BE2C (cell line): ENCODE results near the gene CILP2.
A peak's percentile ranks its signal among the peaks of the same experiment; 100 is the strongest.

Experiments
- DNase-seq: peaks from one replicate; pipeline ENCODE4 v3.0.0-alpha.2; 2020
- H3K27me3 ChIP-seq: fragments of 250-450 bp; sonication (Bioruptor Pico); 2 replicates; pipeline ENCODE4 v1.5.1; 2020; ENCODE audit warnings: mild to moderate bottlenecking
- H3K36me3 ChIP-seq: fragments of 250-450 bp; sonication (Bioruptor Pico); 2 replicates; pipeline ENCODE4 v1.5.1; 2020; ENCODE audit warnings: mild to moderate bottlenecking
- H3K4me1 ChIP-seq: fragments of 250-450 bp; sonication (Bioruptor Pico); 2 replicates; pipeline ENCODE4 v1.5.1; 2020
- H3K4me3 ChIP-seq: 2 replicates; pipeline ENCODE4 v1.5.1; 2011; ENCODE audit warnings: low read depth, low read length
- H3K9me3 ChIP-seq: fragments of 250-450 bp; sonication (Bioruptor Pico); 2 replicates; pipeline ENCODE4 v1.5.1; 2020
- TF ChIP-seq, protein P1 (sequence below): IDR thresholded peaks from 2 replicates; pipeline ENCODE4 v1.5.1; 2012; ENCODE audit warnings: mild to moderate bottlenecking, low read depth, low read length

Gene CILP2

DNA sequence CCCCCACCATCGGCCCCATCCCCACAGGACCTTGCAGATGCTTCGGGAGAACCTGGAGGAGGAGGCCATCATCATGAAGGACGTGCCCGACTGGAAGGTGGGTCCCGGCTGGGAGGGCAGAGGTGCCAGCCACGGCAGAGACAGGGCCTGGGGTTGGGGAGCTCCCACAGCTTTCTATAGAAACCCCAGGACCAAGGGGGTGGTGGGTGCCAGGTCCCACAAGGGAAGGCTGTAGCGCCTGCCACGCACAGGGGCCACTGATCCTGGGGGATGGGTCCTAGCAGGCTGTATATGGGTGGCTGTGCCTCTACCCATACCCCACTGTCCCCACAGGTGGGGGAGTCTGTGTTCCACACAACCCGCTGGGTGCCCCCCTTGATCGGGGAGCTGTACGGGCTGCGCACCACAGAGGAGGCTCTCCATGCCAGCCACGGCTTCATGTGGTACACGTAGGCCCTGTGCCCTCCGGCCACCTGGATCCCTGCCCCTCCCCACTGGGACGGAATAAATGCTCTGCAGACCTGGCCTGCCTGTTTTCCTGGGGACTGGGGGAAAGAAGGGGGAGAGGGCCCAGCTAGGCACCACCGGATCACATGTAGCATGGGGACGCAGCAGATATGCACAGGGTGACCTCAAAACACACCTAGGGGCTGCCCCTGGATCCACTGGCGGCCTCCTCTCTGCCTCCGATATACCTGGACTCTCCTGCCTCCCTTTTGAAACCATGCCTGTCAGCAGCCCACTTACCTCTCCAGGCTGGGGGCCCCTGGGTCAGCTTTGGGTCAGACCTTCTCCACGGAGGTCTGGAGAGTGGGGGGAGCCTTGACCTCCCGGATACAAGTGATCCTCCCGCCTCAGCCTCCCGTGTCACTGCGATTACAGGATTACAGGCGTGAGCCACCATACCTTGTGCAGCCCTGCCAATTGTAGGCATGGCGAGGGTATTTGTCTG is 10.1 kb upstream of the CILP2 start:
- peaks cover 16% of the 10 kb centered on the region for H3K36me3 ChIP-seq
- no peak for DNase-seq
- H3K4me1 ChIP-seq = peaks cover 7% of the 10 kb centered on the region
- H3K27me3 ChIP-seq = no peaks in the 10 kb centered on the region; the same call in 1 of the 2 replicates
- H3K4me3 ChIP-seq = no peak overlapping the region
- no peaks in the 10 kb centered on the region for H3K9me3 ChIP-seq
- TF ChIP-seq, protein P1, sequence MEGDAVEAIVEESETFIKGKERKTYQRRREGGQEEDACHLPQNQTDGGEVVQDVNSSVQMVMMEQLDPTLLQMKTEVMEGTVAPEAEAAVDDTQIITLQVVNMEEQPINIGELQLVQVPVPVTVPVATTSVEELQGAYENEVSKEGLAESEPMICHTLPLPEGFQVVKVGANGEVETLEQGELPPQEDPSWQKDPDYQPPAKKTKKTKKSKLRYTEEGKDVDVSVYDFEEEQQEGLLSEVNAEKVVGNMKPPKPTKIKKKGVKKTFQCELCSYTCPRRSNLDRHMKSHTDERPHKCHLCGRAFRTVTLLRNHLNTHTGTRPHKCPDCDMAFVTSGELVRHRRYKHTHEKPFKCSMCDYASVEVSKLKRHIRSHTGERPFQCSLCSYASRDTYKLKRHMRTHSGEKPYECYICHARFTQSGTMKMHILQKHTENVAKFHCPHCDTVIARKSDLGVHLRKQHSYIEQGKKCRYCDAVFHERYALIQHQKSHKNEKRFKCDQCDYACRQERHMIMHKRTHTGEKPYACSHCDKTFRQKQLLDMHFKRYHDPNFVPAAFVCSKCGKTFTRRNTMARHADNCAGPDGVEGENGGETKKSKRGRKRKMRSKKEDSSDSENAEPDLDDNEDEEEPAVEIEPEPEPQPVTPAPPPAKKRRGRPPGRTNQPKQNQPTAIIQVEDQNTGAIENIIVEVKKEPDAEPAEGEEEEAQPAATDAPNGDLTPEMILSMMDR = no peak

DNA sequence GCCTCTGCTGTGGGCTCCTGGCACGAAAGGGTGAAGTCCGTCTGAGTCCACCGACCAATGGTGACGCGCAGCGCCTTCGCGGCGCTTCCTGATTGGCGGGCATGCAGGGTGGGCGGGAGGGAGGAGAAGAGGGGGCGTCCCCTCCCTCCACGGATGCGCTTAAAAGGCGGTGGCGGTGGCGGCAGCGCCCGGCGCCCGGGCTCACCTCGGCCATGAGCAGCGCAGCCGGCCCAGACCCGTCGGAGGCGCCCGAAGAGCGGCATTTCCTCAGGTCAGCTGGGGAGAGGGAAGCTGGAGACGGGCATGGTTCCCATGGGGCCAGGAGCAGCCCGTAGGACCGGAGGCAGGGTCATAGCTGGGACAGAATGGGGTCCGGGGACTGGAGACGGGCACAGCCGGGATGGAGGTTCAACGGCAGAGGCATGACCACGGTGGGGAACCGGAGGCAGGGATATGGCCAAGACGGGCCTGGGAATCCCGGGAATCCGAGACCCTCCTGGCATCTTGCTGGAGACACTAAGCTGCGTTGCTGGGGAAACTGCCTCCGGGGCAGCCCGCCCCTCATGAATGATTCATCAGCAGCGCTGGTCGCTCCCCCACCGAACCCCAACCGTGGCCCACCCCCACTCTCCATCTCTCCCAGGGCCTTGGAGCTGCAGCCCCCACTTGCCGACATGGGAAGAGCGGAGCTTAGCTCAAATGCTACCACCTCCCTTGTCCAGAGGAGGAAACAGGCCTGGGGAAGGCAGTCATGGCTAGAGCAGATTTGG is 9.2 kb upstream of the CILP2 start, which contains the start of gene YJEFN3:
Gene YJEFN3 (plus strand): TSS at position 191 of the 770 bp plus-strand sequence. CDS start 22 bp downstream, at position 213.
- TF ChIP-seq, protein P1 = no peak
- Histone ChIP-seq H3K4me1 (peaks cover 7% of the 10 kb centered on the region), H3K27me3 (no peaks in the 10 kb centered on the region; the same call in 1 of the 2 replicates), H3K4me3 (peak within 1 kb of the TSS; percentile 58), H3K9me3 (no peaks in the 10 kb centered on the region), H3K36me3 (peaks cover 14% of the 10 kb centered on the region)
- peak; percentile 86 for DNase-seq

DNA sequence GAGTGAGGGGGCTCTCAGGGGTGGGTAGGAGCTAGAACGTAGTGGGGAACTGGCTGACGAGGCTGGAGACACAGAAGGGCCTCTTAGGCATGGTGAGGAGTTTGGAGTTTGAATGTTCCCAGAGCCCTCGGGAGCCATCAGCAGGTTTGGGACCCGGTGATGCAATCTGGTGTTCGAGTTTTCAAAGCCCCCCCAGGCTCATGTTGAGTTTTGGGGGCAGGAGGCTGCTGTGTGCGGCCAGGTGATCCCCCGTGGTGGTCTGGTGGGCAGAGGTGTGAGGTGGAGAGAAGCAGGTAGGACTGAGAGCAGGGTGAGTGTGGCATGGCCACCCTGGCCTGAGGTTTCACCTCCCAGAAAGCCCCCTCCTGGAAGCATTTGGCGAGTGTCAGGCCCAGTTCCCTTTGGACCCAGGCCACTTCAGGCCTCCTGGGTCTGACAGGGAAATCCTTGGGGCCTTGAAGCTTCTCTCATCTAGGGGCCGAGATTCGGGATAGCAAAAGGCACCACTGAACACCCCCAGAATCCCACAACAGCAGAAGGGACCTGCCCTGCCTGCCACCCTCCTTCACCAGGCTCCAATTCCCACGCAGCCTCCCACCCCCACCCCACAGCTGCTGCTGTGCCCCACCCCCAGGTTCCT is 8.2 kb upstream of the CILP2 start:
- DNase-seq = no peak
- Histone ChIP-seq H3K36me3 (peaks cover 14% of the 10 kb centered on the region), H3K27me3 (no peaks in the 10 kb centered on the region; the same call in 1 of the 2 replicates), H3K9me3 (no peaks in the 10 kb centered on the region), H3K4me1 (peaks cover 7% of the 10 kb centered on the region), H3K4me3 (no peak overlapping the region)
- TF ChIP-seq, protein P1 = no peak

DNA sequence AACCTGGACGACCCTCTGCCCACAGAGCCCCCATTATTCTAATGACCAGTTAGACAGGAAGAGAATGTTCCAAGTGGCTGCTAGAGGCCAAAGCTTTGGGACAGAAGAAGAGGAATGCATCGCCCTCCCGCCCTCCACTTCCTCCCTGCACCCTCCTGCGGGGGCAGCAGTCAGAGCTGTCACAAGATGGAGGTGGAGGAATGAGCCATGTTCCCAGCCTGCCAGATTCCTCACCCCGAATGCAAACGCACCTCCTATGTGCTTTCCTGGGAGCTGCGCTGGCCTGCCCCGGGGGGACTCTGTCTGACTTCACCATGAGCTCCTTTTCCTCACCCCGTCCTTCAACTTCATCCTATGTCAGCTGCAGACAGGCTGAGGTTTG is 7.7 kb upstream of the CILP2 start:
- H3K27me3 ChIP-seq = no peaks in the 10 kb centered on the region; the same call in 1 of the 2 replicates
- TF ChIP-seq, protein P1 = no peak
- DNase-seq = no peak
- no peak overlapping the region for H3K4me3 ChIP-seq
- H3K36me3 ChIP-seq = peaks cover 14% of the 10 kb centered on the region
- H3K9me3 ChIP-seq = no peaks in the 10 kb centered on the region
- peaks cover 7% of the 10 kb centered on the region for H3K4me1 ChIP-seq

DNA sequence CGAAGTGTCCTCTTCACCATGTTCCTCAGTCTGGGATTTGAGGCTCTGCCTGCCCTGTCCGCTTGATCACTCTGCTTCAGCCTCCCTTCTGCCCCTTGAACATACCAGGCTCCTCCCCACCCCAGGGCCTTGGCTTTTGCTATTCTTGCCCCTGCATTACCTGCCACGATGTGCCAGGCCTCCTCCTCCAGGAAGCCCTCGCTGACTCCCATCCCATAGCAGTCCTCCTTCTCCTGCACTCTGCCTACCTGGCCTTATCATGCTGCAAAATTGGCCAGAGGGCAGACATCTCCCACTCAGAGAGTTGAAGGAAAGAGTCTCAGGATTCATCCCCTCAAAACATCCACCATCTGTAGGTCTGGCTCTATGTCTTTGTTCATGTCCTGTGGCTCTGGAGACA is 7.2 kb upstream of the CILP2 start:
- Histone ChIP-seq H3K4me1 (peaks cover 7% of the 10 kb centered on the region), H3K27me3 (no peaks in the 10 kb centered on the region; the same call in 1 of the 2 replicates), H3K36me3 (peaks cover 14% of the 10 kb centered on the region), H3K4me3 (no peak overlapping the region), H3K9me3 (no peaks in the 10 kb centered on the region)
- no peak for DNase-seq
- TF ChIP-seq, protein P1 = no peak
